K562 treated with DMSO at 1 percent for 24 hours (cell line): ENCODE measurements around the gene MAP1S. TPM values are rescaled to one million over a fixed set of nuclear protein-coding genes. Genes with fewer than 3 reads are reported as not detected.

ENCODE experiments used
- total RNA-seq: library from RNA; unstranded; fragments of 300-600 nt; gene quantifications from 2 replicates; pipeline ENCODE4 v1.2.3, GENCODE V29; 2022; ENCODE audit warnings: low read depth; ENCODE audit not compliant: insufficient read depth

MAP1S gene
- total RNA-seq = 119 and 127 TPM in 2 replicates

GRCh38 chr19:17718947-17719711, at the start of gene MAP1S:
TSS of gene MAP1S (plus strand) at chr19:17719480. CDS start at chr19:17719503, 23 bp downstream.

GRCh38 chr19:17687857-17688784, 31.2 kb upstream of the MAP1S start, which contains the start of gene UNC13A:
TSS of gene UNC13A (minus strand) at chr19:17688354. CDS start at chr19:17688199, 155 bp downstream.

GRCh38 chr19:17751103-17751911, 32.0 kb downstream of the MAP1S start, which contains the start of gene FCHO1:
TSS of gene FCHO1 (plus strand) at chr19:17751477. CDS start at chr19:17755165, 3,688 bp downstream.

Other genes with a start within 250 kb of the MAP1S start
- 4.8 and 5.7 TPM in 2 replicates for gene SLC27A1, start 249.0 kb upstream of the MAP1S start, total RNA-seq
- 196 and 213 TPM in 2 replicates for gene PGLS, start 207.8 kb upstream of the MAP1S start, total RNA-seq
- 97.1 and 98.2 TPM in 2 replicates for gene COLGALT1, start 163.8 kb upstream of the MAP1S start, total RNA-seq
- gene UNC13A, start 31.1 kb upstream of the MAP1S start, total RNA-seq = 0.38 and 0.61 TPM in 2 replicates
- gene FCHO1, start 32.0 kb downstream of the MAP1S start, total RNA-seq = 37.7 and 38.8 TPM in 2 replicates
- gene B3GNT3, start 75.7 kb downstream of the MAP1S start, total RNA-seq = 1.3 TPM in 2 replicates
- gene INSL3, start 102.0 kb downstream of the MAP1S start, total RNA-seq = not detected in 2 replicates
- gene JAK3, start 128.5 kb downstream of the MAP1S start, total RNA-seq = 0.14 and 0.36 TPM in 2 replicates
- 7,407 and 7,918 TPM in 2 replicates for gene RPL18A, start 140.4 kb downstream of the MAP1S start, total RNA-seq
- 0.32 and 0.58 TPM in 2 replicates for gene SLC5A5, start 152.5 kb downstream of the MAP1S start, total RNA-seq
- 170 TPM in 2 replicates for gene CCDC124, start 213.5 kb downstream of the MAP1S start, total RNA-seq
- gene KCNN1, start 247.6 kb downstream of the MAP1S start, total RNA-seq = 11.6 and 13.7 TPM in 2 replicates